ENCODE measurements around the gene SPG21.

- TF ChIP-seq CTCF (conservative IDR thresholded peaks at IDR 0.05; ENCODE audit: low read depth, low read length) (no peak), MAZ (IDR thresholded peaks at IDR 0.05; ENCODE audit: borderline replicate concordance, low read depth, low read length) (no peak), RAD21 (IDR thresholded peaks at IDR 0.05; ENCODE audit: low read length) (no peak), MAFK (IDR thresholded peaks at IDR 0.05; ENCODE audit: low read depth, low read length) (no peak), SMC3 (IDR thresholded peaks at IDR 0.05; ENCODE audit: low read depth, low read length) (no peak), POLR2A (IDR thresholded peaks at IDR 0.05; ENCODE audit: low read depth, low read length) (no peak), USF2 (IDR thresholded peaks at IDR 0.05; ENCODE audit: low read depth, low read length) (no peak), MXI1 (IDR thresholded peaks at IDR 0.05; ENCODE audit: borderline replicate concordance, low read depth, low read length) (no peak), RFX5 (IDR thresholded peaks at IDR 0.05; ENCODE audit: low read depth, low read length) (no peak), NFE2L2 (IDR thresholded peaks at IDR 0.05; ENCODE audit: low read depth, low read length) (no peak), BHLHE40 (IDR thresholded peaks at IDR 0.05; ENCODE audit: low read depth, low read length) (no peak), ELK1 (IDR thresholded peaks at IDR 0.05; ENCODE audit: borderline replicate concordance, low read depth, low read length) (no peak), RCOR1 (IDR thresholded peaks at IDR 0.05; ENCODE audit: insufficient replicate concordance, low read length) (no peak), FOS (IDR thresholded peaks at IDR 0.05; ENCODE audit: low read depth, low read length) (no peak)
Observed at GRCh38 chr15:65028338-65028737, 38.6 kb upstream of the SPG21 start.
